HFFc6 (cell line): ENCODE results near the gene SHCBP1L. TPM values are rescaled to one million over a fixed set of nuclear protein-coding genes. Genes with fewer than 3 reads are reported as not detected.

Experiments
- DNase-seq: peaks from one replicate; pipeline ENCODE4 v3.0.0-alpha.2; 2018
- H3K27ac Mint-ChIP-seq: 2 replicates; pipeline ENCODE4 v1.8.0; 2020; ENCODE audit warnings: mild to moderate bottlenecking, mixed read lengths
- H3K27me3 Mint-ChIP-seq: 2 replicates; pipeline ENCODE4 v1.8.0; 2021; ENCODE audit warnings: mild to moderate bottlenecking, moderate library complexity, mixed read lengths; ENCODE audit not compliant: insufficient read depth
- H3K36me3 Mint-ChIP-seq: 2 replicates; pipeline ENCODE4 v1.8.0; 2021; ENCODE audit warnings: low read depth, mixed read lengths
- H3K4me1 Mint-ChIP-seq: 2 replicates; pipeline ENCODE4 v1.8.0; 2020; ENCODE audit warnings: low read depth, mixed read lengths
- H3K4me3 Mint-ChIP-seq: 2 replicates; pipeline ENCODE4 v1.8.0; 2020; ENCODE audit warnings: mild to moderate bottlenecking, moderate library complexity, mixed read lengths
- H3K9me3 Mint-ChIP-seq: 2 replicates; pipeline ENCODE4 v1.8.0; 2020; ENCODE audit warnings: mild to moderate bottlenecking, mixed read lengths
- total RNA-seq, 6 experiments: library from RNA; stranded (reverse); fragmentation: NEBNext Ultra II Directional; extraction: Animal tissue kit (Norgen Biotek cat#: 25700); gene quantifications; 2 replicates in 1 of 6; 3 replicates in 5 of 6; pipeline ENCODE4 v1.2.3, GENCODE V29; 2021
- TF ChIP-seq, protein P1 (sequence below): fragments of 200-600 bp; sonication (generic); IDR thresholded peaks from 2 replicates; pipeline ENCODE4 v1.5.0; 2021; ENCODE audit warnings: antibody characterized with exemption, mild to moderate bottlenecking

SHCBP1L gene
- total RNA-seq, 6 experiments from 2014 or later: not detected

DNA sequence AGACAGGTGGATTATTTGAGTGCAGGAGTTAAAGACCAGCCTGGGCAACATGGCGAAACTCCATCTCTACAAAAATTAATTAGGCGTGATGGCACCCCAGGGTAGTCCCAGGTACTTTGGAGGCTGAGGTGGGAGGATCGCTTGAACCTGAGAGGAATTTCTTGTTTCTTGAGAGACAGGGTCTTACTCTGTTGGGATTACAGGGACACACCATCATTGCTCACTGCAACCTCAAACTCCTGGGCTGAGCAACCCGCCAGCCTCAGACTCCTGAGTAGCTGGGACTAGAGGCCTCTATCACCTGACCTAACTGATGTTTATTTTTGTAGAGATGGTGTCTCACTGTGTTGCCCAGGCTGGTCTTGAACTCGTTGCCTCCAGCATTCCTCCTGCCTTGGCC is 89.0 kb downstream of the SHCBP1L start:
- H3K4me1 Mint-ChIP-seq: peaks cover 18% of the 10 kb centered on the region
- DNase-seq: no peak
- H3K9me3 Mint-ChIP-seq: no peaks in the 10 kb centered on the region
- no peak overlapping the region for H3K4me3 Mint-ChIP-seq
- H3K27ac Mint-ChIP-seq: no peak overlapping the region
- H3K27me3 Mint-ChIP-seq: no peaks in the 10 kb centered on the region
- H3K36me3 Mint-ChIP-seq: peaks cover 65% of the 10 kb centered on the region
- TF ChIP-seq, protein P1, sequence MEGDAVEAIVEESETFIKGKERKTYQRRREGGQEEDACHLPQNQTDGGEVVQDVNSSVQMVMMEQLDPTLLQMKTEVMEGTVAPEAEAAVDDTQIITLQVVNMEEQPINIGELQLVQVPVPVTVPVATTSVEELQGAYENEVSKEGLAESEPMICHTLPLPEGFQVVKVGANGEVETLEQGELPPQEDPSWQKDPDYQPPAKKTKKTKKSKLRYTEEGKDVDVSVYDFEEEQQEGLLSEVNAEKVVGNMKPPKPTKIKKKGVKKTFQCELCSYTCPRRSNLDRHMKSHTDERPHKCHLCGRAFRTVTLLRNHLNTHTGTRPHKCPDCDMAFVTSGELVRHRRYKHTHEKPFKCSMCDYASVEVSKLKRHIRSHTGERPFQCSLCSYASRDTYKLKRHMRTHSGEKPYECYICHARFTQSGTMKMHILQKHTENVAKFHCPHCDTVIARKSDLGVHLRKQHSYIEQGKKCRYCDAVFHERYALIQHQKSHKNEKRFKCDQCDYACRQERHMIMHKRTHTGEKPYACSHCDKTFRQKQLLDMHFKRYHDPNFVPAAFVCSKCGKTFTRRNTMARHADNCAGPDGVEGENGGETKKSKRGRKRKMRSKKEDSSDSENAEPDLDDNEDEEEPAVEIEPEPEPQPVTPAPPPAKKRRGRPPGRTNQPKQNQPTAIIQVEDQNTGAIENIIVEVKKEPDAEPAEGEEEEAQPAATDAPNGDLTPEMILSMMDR: no peak

DNA sequence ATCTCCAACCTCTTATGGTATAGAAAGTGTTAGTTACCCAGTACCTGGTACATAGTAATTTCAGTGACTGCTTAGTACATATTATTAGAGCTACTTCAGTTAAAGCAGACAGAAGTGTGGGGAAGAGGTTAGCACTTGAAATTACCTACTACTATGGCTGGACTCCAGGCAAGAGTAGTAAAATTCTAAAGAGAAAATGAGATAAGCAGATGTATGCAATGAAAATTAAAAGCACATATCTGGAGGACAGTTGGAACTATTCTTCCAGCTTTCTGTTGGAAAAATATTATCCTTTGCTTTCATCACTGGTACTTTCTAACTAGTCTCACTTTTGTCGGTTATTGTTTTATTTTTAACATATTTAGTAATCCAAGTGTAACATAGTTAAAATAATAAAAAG is 90.1 kb downstream of the SHCBP1L start:
- Mint-ChIP-seq H3K4me3 (no peak overlapping the region), H3K4me1 (peaks cover 18% of the 10 kb centered on the region), H3K27me3 (no peaks in the 10 kb centered on the region), H3K27ac (peak overlapping the region; percentile 11; the same call in 1 of the 2 replicates), H3K36me3 (peaks cover 73% of the 10 kb centered on the region), H3K9me3 (no peaks in the 10 kb centered on the region)
- DNase-seq: no peak
- TF ChIP-seq, protein P1: no peak

DNA sequence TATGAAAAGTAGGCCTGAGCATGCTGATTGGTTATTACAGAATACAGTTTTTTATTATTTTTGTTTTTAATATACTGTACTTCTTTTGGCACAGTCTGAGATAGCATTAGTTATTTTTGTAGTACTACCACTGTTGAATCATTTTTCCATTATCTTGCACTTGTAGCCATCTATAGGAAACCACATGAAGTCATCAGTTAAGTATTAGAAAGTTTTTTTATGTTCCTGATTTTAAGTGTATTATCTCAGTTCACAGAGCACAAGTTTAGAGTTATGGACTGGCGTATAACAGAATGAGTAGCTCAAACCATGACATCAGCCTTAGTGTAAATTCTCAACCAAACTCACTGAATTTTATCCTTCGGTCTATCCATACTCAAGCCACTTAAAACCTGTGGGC is 91.0 kb downstream of the SHCBP1L start:
- TF ChIP-seq, protein P1: no peak
- no peak for DNase-seq
- no peak overlapping the region for H3K4me3 Mint-ChIP-seq
- H3K36me3 Mint-ChIP-seq: peaks cover 75% of the 10 kb centered on the region
- no peaks in the 10 kb centered on the region for H3K9me3 Mint-ChIP-seq
- no peaks in the 10 kb centered on the region for H3K27me3 Mint-ChIP-seq
- peak overlapping the region; percentile 11; the same call in 1 of the 2 replicates for H3K27ac Mint-ChIP-seq
- H3K4me1 Mint-ChIP-seq: peaks cover 18% of the 10 kb centered on the region

DNA sequence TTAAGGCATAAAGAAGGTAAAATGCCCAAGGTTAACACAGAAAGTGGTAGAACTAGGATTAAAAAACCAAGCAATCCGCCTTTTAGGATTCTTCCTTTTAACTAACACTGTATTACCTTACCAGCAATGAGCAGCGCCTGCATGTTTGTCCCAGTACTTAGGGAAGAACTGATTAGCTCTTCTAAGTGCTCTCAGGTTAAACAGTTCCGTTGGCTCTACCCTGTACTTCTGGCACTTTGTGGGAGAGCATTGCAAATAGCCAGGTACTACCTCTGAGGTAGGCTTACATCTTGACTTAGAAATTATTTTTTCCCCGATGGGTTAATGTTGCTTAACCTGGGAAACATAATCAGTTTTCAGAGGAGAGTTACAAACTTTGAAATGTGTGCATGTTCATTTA is 92.3 kb downstream of the SHCBP1L start:
- DNase-seq: no peak
- Mint-ChIP-seq H3K4me1 (peaks cover 20% of the 10 kb centered on the region), H3K27ac (no peak overlapping the region), H3K9me3 (no peaks in the 10 kb centered on the region), H3K36me3 (peaks cover 66% of the 10 kb centered on the region), H3K4me3 (no peak overlapping the region), H3K27me3 (no peaks in the 10 kb centered on the region)
- TF ChIP-seq, protein P1: no peak

DNA sequence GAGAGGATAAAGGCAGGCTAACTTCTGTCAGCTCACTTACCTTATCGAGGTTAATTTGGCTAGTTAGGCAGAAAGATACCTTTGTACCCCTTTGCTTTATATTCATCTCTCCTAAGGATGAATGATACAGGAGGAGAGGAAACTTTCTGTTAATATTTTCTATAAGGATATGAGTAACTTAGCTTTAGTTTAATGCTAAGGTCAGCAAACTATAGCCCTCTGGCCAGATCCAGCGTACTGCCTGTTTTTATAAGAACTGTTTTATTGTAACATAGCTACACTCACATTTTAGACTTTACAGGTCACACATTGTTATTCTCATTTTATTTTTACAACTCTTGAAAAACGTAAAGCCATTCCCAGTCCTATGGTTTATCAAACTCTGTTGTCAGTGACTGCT is 95.8 kb downstream of the SHCBP1L start:
- H3K9me3 Mint-ChIP-seq: no peaks in the 10 kb centered on the region
- DNase-seq: no peak
- H3K27me3 Mint-ChIP-seq: no peaks in the 10 kb centered on the region
- no peak overlapping the region for H3K4me3 Mint-ChIP-seq
- H3K27ac Mint-ChIP-seq: no peak overlapping the region
- H3K4me1 Mint-ChIP-seq: peaks cover 22% of the 10 kb centered on the region
- H3K36me3 Mint-ChIP-seq: peaks cover 56% of the 10 kb centered on the region
- TF ChIP-seq, protein P1: no peak

DNA sequence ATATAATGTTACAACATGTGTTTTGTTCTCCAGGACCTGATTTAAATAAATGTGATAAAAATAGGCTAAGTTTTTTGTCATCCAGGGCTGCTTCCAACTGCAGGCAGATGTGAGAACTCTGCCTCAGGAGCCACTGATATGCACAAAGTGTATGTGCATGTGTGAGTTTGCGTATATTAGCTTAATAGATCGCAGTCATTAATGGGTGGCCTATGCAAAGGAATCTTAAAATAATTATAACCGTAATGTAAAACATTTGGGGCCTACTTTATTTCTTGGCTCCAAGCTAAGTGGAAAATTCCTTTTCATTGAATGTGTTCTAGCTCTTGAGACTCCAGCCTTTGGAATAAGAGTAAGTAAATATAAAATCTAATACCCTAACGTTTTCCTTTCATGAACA is 97.1 kb downstream of the SHCBP1L start:
- TF ChIP-seq, protein P1: no peak
- Mint-ChIP-seq H3K4me1 (peaks cover 9% of the 10 kb centered on the region), H3K9me3 (no peaks in the 10 kb centered on the region), H3K36me3 (peaks cover 48% of the 10 kb centered on the region), H3K27ac (peak overlapping the region; percentile 31; the same call in 1 of the 2 replicates), H3K27me3 (no peaks in the 10 kb centered on the region), H3K4me3 (no peak overlapping the region)
- no peak for DNase-seq
